T-helper 1 cell treated with Interleukin-12 subunit alpha and Interleukin-12 subunit beta and Interleukin-4 antibody, amounts not matched to agents 30 ng/mL and 1 ng/mL, for 36 hours (primary cell): ENCODE results near the gene ARL15. TPM values are rescaled to one million over a fixed set of nuclear protein-coding genes. Genes with fewer than 3 reads are reported as not detected.

Experiments
- intact Hi-C: fragments of 100-400 bp; cut with micrococcal nuclease; formaldehyde crosslinking; loops from one replicate; pipeline ENCODE4 v1.15.1; 2024
- total RNA-seq: library from RNA; stranded (reverse); gene quantifications from 2 replicates; pipeline ENCODE4 v1.2.3, GENCODE V29; 2022

ARL15 gene
- total RNA-seq, 1 donor from 2014 or later: 13.1 TPM

GRCh38 chr5:54254482-54255198 lies 55.7 kb downstream of the ARL15 start:
- intact Hi-C loops: no loop called here

GRCh38 chr5:54251981-54252380 lies 58.4 kb downstream of the ARL15 start:
- intact Hi-C loops: no loop called here

- intact Hi-C loops: no loop called here
Measured at GRCh38 chr5:54249210-54250028, 61.0 kb downstream of the ARL15 start.

GRCh38 chr5:54247226-54247625 lies 63.1 kb downstream of the ARL15 start:
- intact Hi-C loops: no loop called here

GRCh38 chr5:54243483-54244080 lies 66.8 kb downstream of the ARL15 start:
- intact Hi-C loops: loop anchor here (1.0 to 5.0 kb wide), 7 partner anchors 69 to 903 kb away; partner anchors contain the start of genes ARL15 and SNX18

GRCh38 chr5:54242297-54242696 lies 68.1 kb downstream of the ARL15 start:
- intact Hi-C loops: loop anchor here (5.0 kb wide), 2 partner anchors 70 to 610 kb away; partner anchors contain the start of gene ARL15

- intact Hi-C loops: no loop called here
Measured at GRCh38 chr5:54234304-54234933, 76.0 kb downstream of the ARL15 start.

- intact Hi-C loops: no loop called here
Measured at GRCh38 chr5:54230936-54231685, 79.3 kb downstream of the ARL15 start.

GRCh38 chr5:54229041-54229780 lies 81.2 kb downstream of the ARL15 start:
- intact Hi-C loops: loop anchor here (1.0 to 5.0 kb wide), 8 partner anchors 258 to 1133 kb away; partner anchors contain the start of gene NDUFS4

GRCh38 chr5:54227759-54228158 lies 82.6 kb downstream of the ARL15 start:
- intact Hi-C loops: loop anchor here (2.0 to 5.0 kb wide), 4 partner anchors 260 to 1105 kb away; partner anchors contain the start of gene NDUFS4

GRCh38 chr5:54227109-54227508 lies 83.3 kb downstream of the ARL15 start:
- intact Hi-C loops: loop anchor here (5.0 kb wide), 2 partner anchors 260 to 1105 kb away; no protein-coding TSS in a partner anchor

GRCh38 chr5:54226215-54226614 lies 84.2 kb downstream of the ARL15 start:
- intact Hi-C loops: loop anchor here (5.0 kb wide), 2 partner anchors 261 to 1104 kb away; no protein-coding TSS in a partner anchor

- intact Hi-C loops: no loop called here
Measured at GRCh38 chr5:54224103-54224826, 86.1 kb downstream of the ARL15 start.

GRCh38 chr5:54222336-54222735 lies 88.0 kb downstream of the ARL15 start:
- intact Hi-C loops: no loop called here

GRCh38 chr5:54221135-54221534 lies 89.2 kb downstream of the ARL15 start:
- intact Hi-C loops: no loop called here

GRCh38 chr5:54220230-54221040 lies 89.9 kb downstream of the ARL15 start:
- intact Hi-C loops: no loop called here

GRCh38 chr5:54217826-54218503 lies 92.4 kb downstream of the ARL15 start:
- intact Hi-C loops: loop anchor here (1.0 kb wide), 5 partner anchors 740 to 1270 kb away; no protein-coding TSS in a partner anchor
